HG03354 (cell line): ENCODE data around the gene C4A.
"Not testable (repeated sequence)": the region's sequence is repeated elsewhere in the genome, so short reads cannot be mapped to it uniquely, and the experiment has no call there.

ENCODE experiments used
- ATAC-seq: cut with Tn5 transposase; IDR thresholded peaks from one replicate; pipeline ENCODE4 v1.9.1; 2021; ENCODE audit warnings: mild to moderate bottlenecking; ENCODE audit not compliant: unreplicated experiment, poor library complexity, severe bottlenecking

The C4A gene

DNA sequence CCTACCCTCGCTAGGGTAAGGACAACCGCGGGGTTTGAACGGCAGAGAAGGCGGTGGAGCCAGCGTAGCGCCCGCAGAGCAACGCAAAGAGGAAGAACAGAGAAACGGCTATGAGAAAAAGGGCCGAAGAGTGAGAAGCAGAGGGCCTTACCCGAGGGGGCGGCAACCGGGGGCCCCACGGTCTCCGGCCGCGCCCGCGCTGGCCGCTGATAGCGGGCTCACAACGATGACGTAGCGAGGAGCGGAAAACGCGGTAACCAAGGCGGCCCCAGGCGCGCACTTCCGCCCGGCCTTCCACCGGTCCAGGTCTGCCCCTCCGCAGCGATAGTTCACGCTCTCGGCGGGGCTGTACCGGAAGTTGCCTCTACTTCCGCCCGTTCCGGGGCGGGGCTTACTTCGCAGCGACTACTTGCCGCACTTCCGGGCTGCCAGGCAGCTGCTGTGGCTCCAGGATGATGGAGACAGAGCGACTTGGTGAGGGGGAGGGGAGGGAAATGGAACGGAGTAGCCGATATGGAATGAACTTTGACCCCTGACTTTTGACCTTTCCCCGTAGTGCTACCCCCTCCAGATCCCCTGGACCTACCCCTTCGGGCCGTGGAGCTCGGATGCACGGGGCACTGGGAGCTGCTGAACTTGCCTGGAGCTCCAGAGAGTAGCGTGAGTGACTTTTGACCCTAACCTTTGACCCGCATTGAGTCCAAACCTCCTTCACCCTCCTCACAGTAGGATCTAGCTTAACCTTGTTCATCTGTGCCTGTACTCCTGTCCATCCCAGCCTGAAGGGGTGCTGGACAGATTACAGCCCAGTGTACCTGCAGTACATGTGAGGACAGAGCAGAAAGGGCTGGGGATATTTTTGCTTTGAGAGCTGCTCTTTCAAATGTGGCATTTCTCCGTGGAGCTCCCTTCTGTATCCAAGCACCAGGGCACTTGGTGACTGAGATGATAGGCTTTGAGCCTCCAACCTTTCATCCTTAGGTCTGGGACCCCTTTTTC, 22.8 kb upstream of the C4A start, which contains the start of the genes NELFE and SKIC2:
Gene NELFE (minus strand): TSS at position 231 of the 999 bp plus-strand sequence. CDS start 525 bp downstream, outside the sequence.
Gene SKIC2 (plus strand): TSS at position 435 of the 999 bp plus-strand sequence. CDS start 18 bp downstream, at position 453.
- peak; percentile 98 for ATAC-seq

DNA sequence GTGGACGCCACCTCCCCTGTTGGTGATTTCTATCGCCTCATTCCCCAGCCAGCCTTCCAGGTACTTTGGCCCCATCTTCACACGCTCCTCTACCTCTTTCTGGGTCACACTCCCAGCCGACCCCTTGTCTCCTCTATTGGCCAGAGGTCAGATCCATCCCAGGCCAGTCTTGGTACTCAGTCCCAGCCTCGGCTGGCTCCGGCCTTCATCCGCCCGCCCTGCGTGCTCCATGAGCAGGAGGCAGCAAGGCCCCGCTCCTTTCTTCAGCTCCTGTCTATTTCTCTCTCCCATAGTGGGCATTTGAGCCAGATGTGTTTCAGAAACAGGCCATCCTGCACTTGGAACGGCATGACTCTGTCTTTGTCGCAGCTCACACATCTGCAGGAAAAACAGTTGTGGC, 20.2 kb upstream of the C4A start:
- ATAC-seq, result no peak

DNA sequence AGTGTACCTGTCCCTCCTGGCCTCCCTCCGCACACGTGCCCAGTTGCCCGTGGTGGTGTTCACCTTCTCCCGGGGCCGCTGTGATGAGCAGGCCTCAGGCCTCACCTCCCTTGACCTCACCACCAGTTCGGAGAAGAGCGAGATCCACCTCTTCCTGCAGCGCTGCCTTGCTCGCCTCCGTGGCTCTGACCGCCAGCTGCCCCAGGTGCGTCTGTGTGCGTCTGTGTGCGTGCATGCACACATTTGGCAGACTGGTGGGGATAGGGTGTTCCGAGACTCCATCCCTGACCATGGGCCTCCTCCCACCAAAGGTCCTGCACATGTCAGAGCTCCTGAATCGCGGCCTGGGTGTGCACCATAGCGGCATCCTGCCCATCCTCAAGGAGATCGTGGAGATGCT, 17.9 kb upstream of the C4A start:
- ATAC-seq, result no peak

DNA sequence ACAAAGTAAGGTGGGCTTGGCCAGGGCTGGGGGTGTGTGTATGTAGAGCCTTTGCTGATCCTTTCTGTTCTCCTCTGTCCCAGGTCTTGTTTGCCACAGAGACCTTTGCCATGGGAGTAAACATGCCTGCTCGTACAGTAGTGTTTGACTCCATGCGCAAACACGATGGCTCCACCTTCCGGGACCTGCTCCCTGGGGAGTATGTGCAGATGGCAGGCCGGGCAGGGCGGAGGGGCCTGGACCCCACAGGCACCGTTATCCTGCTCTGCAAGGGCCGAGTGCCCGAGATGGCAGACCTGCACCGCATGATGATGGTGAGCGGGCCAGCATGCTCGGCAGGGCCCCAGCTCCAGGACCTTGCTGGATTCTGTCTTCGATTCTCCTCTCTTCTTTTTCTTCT, 16.2 kb upstream of the C4A start:
- ATAC-seq, result no peak

DNA sequence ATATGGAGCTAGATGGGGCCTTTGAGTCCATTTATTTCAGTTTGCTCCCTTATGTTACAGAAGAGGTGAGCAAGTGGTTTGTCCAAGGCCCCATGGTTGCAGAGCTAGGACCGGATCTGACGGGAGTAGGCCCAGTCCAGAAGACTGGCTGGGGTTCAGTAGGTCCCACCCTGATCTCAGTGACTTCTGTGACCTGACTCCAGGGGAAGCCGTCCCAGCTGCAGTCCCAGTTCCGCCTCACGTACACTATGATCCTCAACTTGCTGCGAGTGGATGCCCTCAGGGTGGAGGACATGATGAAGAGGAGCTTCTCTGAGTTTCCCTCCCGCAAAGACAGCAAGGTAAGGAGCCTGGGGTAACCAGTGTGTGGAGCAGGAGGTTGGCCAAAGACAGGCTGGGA, 15.4 kb upstream of the C4A start:
- ATAC-seq, result no peak

DNA sequence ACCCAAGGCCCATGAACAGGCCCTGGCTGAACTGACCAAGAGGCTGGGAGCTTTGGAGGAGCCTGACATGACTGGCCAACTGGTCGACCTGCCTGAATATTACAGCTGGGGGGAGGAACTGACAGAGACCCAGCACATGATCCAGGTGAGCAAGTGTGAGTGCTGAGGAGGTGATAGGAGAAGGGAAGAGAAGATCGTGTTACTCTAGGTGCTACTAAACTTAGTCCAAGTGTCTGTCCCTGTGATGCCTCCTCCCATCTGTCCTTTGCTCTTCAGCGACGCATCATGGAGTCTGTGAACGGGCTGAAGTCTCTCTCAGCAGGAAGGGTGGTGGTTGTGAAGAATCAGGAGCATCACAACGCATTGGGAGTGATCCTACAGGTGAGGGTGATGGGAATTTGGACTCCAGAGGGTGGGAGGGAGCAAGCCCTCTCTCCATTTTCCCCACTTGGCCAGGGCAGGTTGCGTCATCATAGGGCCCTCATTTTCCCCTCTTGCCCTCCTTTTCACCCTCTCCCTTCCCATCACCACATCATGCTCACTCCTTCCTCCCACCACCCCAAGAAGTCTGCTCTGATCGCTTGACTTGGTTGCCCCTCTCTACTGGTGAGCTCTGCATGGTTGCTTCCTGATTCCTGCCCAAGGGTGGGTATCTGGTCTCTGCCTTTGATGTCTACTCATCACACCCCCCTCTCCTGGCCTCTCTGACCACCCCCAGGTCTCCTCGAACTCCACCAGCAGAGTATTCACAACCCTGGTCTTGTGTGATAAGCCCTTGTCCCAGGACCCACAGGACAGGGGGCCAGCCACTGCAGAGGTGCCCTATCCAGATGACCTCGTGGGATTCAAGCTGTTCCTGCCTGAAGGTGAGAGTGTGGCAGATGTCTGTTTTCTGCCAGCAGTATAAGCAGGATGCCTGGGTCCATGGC, 14.6 kb upstream of the C4A start:
- no peak for ATAC-seq

DNA sequence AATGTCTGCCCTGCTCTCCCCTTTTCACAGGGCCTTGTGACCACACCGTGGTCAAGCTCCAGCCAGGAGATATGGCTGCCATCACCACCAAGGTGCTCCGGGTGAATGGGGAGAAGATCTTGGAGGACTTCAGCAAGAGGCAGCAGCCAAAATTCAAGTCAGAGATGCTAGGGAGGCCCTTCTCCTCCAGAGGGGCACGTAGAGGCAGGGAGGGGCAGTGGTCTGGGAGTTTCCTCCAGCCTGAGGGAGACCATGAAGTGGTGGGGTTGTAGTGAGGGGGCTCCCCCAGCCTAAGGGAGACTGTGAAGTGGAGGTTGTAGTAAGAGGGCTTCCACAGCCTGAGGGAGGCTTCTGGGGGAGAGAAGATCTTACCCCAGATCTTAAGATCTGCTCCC, 13.9 kb upstream of the C4A start:
- no peak for ATAC-seq

DNA sequence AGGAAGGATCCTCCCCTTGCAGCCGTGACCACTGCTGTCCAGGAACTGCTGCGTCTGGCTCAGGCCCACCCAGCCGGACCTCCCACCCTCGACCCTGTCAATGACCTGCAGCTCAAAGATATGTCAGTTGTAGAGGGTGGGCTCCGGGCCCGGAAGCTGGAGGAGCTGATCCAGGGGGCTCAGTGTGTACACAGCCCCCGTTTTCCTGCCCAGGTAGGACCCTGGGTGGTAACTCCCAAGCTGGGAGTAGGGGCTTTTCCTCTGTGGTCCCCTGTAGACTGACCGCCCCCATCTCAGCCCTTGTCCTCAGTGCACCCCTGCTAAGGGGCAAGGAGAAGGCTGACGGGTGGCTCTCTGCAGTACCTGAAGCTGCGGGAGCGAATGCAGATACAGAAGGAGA, 13.5 kb upstream of the C4A start:
- no peak for ATAC-seq

DNA sequence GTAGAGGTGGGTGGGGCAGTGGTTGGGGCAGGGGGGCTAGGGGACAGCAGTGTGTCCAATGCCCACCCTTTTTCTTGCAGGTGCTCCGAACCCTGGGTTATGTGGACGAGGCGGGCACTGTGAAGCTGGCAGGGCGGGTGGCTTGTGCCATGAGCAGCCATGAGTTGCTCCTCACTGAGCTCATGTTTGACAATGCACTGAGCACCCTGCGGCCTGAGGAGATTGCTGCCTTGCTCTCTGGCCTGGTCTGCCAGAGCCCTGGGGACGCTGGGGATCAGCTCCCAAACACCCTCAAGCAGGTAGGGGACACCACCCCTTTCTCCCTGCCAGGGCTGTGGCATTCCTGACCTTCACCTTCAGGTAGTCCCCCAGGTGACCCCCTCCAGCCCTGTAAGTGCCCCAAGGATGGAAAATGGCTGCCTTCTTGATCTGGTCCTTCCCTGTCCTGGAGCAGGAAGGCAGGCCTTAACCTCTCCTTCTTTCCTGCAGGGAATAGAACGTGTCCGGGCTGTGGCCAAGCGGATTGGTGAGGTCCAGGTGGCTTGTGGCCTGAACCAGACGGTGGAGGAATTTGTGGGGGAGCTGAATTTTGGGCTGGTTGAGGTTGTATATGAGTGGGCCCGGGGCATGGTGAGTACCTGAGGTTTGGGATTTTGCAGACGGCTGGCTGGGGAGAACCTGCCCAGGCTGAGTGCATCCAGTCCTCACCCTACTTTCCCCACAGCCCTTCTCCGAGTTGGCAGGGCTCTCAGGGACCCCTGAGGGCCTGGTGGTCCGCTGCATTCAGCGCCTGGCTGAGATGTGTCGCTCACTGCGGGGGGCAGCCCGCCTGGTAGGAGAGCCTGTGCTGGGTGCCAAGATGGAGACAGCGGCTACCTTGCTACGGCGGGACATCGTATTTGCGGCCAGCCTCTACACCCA, 12.8 kb upstream of the C4A start:
- no peak for ATAC-seq

DNA sequence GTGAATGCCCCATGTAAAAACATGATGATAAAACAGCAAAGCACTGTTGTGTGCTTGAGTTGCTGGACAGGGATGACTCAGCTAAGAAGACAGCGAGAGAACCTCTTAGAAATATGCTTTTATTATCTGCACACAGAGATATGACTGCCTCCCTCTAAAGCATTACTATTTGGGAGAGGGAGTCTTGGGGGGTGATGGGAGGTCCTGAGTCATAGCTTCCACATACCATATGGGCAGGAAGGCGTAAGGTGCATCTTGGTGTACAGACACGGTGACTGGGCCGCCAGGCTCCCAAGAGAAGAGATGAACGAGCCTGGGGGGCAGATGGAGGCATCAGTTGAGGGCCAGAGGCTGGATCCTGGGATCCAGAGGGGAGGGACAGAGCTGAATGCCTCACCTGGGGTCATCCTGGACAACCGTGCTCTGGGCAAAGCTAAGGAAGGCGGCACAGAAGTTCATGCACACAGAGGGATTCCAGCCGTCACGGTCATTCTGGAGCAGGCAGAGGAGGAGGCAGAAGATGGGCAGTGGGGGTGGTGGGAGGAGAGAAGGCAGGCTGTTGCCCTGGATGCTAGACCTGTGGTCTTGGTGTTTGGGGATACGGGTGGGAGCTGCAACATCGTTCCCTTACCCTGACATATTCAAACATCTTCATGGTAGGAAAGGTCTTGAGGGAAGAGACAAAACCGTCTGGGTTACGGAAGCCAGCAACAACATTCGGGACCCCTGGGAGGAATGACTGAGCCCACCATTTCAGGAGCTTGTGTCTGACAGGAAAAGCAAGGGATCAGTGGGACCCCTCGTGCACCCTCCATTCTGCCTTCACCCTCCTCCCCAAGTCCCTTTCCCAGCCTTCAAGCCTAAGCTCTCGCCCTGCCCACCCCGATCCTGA, 11.9 kb upstream of the C4A start:
- no peak for ATAC-seq

DNA sequence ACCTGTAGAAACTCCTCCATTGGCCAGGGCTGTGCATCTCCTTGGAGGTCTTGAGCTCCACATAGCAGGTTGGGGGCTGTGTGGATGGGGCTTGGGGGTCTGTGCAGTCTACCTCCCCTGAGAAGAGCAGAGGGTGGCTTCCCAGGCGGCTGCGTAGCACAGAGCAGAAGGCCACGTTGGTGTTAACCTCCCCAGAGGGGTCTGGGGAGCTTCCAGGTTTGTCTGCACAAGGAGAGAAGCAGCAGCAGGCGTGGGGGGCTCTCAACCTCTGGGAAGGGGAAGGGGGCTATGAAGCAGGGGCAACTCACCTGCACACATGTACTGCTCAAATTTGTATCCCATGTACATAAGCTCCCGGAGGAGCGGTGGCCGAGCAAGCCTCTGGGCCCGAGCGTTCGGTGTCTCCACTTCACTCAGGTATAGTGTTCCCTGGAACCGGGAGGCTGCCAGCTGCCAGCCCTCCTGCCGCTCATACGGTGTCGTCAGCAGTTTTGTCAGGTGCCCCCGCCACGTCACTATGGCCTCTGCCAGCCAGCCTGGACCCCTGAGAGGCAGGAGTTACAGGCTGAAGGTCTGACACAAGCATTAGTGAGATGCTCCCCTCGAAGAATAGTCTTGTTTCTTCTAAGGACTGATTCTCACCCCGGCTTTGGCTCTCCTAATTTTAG, 11.1 kb upstream of the C4A start:
- no peak for ATAC-seq

DNA sequence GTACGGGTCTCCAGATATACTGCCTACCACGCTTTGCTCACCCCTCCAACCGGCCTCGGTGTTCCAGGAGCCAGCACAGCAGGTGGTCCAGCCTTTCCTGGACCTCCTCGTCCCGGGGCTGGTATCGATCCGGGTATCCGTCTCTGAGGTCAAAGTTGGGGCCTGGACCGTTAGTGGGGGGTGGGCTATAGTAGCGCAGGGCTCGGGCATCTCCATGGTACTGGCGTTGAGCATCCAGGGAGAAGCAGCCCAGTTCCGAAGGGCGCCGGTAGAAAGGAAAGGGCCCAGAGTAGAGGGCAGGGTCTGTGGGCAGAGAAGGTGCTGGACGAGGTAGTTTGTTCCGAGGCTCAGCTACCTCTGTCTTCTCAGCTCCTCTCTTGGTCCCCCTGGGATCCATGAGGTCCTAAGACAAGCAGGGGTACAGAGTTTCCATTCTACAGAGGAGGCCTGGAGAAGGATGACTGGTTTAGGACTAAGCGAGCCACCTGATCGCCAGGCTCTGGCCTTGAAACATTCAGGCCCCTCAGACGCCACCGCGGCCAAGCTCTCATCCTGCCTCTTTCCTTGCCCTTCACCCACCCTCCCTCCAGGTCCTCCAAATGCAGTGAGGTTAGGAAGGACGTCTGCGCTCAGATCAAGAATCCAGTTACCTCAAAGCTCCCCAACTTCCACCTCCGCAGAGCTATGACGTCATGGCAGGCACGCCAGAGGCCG, 10.4 kb upstream of the C4A start:
- no peak for ATAC-seq

DNA sequence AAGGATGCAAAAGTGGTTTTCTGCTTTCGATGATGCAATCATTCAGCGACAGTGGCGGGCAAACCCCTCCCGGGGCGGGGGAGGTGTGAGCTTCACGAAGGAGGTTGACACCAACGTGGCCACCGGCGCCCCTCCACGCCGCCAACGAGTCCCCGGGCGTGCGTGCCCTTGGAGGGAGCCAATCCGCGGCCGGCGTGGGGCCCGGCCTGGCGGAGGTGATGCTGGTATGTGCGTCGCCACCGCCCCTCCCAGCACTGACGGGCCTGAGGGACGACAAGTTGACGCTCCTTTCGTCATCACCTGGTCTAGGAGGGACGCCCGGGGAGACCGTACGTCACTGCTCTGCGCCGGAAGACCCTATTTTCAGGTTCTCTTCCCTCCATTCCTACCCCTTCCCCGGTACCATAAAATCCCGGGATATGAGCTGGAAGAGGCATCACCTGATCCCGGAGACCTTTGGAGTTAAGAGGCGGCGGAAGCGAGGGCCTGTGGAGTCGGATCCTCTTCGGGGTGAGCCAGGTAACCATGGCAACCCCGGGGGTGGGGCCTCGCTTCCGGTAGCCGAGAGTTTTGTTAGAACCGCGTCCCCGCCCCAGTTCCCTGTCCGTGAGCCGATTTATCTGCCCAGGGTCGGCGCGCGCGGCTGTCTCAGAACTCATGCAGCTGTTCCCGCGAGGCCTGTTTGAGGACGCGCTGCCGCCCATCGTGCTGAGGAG, 9.7 kb upstream of the C4A start, which contains the start of gene DXO:
Gene DXO (minus strand): TSS at position 146 of the 716 bp plus-strand sequence. CDS start 463 bp downstream, outside the sequence.
- peak; percentile 87 for ATAC-seq

DNA sequence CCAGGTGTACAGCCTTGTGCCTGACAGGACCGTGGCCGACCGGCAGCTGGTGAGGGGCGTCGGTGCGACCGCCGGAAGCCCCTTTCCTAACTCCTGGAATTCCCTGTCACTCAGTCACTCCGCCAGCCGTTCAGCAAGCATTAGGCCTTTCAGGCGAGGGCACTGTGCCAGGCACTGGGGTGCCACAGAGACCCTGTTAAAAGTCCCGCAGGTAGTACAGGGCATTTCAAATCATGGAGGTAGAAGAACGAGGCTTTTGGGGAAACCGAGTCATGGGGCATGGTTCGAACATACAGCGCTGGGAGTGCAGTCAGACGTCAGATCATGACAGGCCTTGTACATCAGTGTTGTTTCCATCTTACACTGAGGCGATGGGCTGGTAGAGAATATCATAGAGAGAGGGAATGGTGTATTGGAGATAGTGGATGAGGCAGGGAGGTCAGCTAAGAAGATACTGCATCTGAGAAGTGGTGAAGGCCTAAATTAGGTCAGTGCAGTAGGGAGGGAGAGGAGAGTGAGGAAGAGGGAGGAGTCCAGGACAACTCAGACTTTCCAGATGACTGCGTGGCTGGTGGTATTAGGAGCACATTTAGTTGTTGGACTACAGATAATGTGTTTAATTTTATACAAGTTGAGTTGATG, 9.0 kb upstream of the C4A start:
- no peak for ATAC-seq

DNA sequence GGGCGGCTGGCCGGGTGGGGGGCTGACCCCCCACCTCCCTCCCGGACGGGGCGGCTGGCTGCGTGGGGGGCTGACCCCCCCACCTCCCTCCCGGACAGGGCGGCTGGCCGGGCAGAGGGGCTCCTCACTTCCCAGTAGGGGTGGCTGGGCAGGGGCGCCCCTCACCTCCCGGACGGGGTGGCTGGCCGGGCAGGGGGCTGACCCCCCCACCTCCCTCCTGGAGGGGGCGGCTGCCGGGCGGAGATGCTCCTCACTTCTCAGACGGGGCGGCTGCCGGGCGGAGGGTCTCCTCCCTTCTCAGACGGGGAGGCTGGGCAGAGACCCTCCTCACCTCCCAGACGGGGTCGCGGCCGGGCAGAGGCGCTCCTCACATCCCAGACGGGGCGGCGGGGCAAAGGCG, 5.8 kb upstream of the C4A start:
- ATAC-seq, result not testable (repeated sequence)

DNA sequence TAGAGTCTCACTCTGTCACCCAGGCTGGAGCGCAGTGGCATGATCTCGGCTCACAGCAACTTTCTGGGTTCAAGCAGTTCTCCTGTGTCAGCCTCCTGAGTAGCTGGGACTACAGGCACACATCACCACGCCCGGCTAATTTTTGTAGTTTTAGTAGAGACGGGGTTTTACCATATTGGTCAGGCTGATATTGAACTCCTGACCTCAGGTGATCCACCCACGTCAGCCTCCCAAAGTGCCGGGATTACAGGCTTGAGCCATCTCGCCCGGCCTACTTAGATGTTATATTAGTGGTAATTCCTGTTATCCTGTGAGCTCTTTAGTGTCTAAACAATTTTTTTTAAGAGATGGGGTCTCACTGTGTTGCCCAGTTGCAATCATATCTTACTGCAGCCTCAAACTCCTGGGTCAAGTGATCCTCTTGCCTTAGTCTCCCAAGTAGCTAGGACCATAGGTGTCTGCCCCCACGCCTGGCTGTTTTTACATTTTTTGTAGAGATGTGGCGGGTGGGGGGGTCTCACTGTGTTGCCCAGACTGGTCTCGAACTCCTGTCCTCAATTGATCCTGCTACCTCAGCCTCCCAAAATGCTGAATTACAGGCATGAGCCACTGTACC, 3.9 kb upstream of the C4A start:
- ATAC-seq, result no peak
